NCI-H82 treated with DMSO at 0.1 percent for 48 hours (cell line): Measurements from ENCODE around the gene MAPT.

Source experiments
- DNase-seq: peaks from one replicate; lab custom pipeline; 2025; ENCODE audit not compliant: unreplicated experiment; lab: John Stamatoyannopoulos, UW

Gene MAPT

GRCh38 chr17:46026166-46027047 lies 132.1 kb downstream of the MAPT start:
- no peak for DNase-seq

GRCh38 chr17:46027048-46027975 lies 133.0 kb downstream of the MAPT start:
- no peak for DNase-seq

DNA sequence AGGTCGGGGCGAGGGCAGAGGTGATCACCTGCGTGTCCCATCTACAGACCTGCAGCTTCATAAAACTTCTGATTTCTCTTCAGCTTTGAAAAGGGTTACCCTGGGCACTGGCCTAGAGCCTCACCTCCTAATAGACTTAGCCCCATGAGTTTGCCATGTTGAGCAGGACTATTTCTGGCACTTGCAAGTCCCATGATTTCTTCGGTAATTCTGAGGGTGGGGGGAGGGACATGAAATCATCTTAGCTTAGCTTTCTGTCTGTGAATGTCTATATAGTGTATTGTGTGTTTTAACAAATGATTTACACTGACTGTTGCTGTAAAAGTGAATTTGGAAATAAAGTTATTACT lies 133.6 kb downstream of the MAPT start:
- DNase-seq: no peak

DNA sequence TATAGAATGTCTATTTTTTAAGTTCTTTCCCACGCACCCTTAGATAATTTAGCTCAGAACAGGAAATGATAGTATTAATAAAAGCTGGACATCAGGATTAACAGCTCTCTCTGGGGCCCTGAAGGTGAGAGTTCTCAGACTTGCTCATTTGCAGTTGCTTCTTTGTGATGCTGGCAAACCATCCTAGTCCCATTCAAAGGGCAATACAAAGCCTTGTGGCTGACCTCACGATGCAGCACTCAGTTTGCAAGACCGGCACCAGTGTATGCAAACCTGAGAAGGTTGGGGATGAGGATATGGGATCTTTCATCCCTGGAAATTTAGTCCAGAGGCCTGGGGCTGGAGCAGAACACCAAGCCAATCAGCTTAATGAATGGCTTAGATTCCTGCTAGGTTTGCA lies 134.0 kb downstream of the MAPT start:
- no peak for DNase-seq

GRCh38 chr17:46028981-46029565 lies 134.7 kb downstream of the MAPT start:
- no peak for DNase-seq

DNA sequence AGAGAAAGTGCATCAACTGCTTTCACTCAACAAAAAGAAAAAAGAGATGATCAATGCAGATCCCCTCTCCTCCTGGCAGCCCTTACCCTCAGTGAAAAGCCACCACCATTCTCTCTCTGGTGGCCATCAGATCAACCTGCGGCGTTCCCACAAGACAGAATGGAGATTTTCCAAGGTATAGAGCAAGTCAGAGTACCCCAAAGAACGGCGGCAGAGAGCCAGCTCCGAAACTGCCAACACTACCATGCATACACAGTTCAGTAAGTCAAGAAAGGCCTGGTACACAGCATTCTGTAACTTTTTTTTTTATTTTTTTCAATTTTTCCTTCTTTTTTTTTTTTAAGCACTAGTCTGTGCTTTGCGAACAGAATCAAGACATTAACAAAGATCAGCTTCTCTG lies 135.3 kb downstream of the MAPT start:
- no peak for DNase-seq

GRCh38 chr17:46030752-46031151 lies 136.4 kb downstream of the MAPT start:
- no peak for DNase-seq

- no peak for DNase-seq
Observed at GRCh38 chr17:46031440-46031839, 137.1 kb downstream of the MAPT start.

DNA sequence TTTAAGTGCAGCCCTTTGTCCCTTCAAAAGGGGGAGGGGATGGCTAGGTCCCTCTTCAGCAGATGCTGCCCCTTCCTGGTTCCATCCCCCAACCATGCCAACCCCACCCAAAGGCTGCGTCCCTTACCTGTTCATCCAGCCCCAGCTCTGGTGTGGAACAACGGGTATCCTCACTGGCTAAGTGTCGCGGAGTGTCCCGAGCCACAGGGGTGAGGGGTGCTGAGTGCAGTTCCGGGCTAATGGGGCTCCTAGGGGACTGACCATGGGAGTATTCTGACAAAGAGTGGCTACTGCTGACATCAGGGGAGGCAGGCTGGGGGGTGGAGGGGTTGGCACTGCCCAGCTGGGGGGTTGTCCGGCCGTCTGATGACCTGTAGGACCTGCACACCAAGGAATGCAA lies 137.6 kb downstream of the MAPT start:
- DNase-seq: no peak

- no peak for DNase-seq
Observed at GRCh38 chr17:46032909-46033308, 138.6 kb downstream of the MAPT start.

DNA sequence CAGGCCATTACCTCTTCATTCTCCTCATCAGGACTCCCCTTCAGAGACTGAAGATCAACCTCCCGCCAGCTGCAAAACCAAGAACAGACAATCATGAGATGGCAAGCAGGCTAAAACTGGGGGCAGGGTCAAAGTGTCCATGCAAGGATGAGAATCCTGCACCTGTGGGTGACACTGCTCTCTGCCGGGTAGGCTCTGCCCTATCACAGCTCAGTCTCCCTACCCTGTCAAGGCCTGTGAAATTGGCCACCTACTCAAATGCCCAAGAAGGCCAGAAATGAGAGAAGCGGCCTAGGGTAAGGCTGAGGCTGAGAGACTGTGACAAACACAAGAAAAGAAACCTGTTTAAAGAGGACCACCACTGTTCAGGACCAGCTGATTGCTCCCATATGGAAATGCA lies 139.0 kb downstream of the MAPT start:
- DNase-seq: no peak

DNA sequence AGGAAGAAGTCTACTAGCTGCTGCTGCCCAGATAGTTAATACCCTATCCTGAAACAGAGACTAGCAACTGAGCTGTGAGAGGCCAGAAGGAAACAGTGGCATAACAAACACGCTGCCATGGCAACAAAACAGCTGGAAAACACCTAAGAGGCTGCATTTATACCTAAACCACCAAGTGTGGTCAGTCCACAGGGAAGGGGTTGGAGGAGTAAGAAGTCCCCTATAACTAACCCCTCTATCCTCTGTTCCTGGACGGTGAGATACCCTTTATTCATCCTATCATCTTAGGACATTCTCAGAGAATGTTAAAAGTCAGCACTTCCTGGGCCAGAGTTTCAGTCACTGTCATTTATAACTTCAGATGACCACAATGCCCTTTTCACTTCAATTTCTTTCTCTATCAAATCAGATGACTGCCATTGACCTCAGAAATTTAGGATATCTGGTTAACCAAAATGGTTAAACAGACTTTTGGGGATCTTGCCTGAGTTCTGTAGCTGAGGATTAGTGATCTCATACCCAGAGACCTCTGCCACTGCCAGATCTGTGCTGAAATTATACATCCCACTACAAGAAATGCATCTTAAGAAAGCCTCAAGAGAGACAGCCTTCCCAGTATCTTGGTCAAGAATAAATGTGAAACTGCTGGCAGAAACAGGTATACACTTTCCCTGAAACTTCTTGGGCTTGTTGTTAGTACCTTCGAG lies 140.9 kb downstream of the MAPT start:
- DNase-seq: no peak

DNA sequence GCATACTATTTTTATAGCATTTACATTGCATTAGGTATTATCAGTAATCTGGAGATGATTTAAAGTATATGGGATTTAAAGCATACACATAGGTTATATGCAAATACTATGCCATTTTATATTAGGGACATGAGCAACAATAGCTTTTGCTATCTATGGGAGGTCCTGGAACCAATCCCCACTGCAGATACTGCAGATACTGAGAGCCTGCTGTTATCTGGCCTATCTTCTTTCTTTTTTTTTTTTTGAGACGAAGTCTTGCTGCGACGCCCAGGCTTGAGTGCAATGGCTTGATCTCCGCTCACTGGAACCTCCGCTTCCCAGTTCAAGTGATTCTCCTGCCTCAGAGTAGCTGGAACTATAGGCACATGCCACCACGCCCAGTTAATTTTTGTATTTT lies 142.1 kb downstream of the MAPT start:
- no peak for DNase-seq

- DNase-seq: no peak
Observed at GRCh38 chr17:46037722-46038255, 143.4 kb downstream of the MAPT start.

GRCh38 chr17:46038414-46038813 lies 144.1 kb downstream of the MAPT start:
- no peak for DNase-seq

DNA sequence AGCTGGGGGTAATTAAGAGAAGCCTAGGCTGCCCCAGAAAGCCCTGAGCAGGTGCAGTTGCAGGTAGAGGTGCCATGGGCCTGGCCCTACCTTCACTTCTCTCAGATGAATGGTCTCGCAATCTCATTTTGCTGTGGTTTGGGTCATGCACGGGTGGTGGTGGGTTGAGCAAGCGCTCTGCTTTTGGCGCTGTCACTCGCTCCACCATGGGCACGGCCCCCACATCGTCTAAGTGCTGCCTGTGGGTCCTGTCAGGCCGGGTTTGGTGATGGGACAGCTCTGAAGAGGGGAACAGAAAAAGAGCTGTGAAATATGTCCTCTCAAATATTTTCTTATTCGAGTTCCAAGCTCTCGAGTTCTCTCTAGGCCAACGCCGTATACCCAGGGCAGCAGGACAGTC lies 144.6 kb downstream of the MAPT start:
- DNase-seq: no peak

DNA sequence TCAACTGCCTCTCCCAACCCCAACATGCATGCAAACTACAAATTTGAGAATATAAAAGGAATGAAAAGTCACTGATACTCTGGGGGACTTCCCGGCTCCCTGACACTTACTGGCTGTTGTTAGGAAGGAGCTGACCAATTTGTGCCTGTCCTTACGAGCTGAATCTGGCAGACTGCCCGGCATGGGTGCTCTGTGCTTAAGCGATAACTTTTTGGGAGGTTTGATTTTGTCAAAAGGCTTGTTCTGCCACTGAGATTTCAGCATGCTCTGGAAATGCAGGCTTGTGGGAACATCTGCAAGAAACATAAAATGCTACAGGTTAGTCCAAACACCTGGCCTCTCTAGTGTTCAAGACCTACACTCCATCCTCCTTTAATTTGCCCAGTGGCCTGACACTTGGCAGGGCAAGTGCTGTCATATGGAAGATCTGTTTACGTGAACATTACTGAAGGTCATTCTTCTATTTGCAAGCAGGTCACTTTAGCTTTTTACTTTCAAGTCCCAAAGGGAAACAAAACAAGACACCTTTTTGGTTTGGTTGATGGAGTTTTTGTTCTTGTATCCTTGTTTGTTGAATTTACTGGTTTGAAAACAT lies 145.3 kb downstream of the MAPT start:
- no peak for DNase-seq

DNA sequence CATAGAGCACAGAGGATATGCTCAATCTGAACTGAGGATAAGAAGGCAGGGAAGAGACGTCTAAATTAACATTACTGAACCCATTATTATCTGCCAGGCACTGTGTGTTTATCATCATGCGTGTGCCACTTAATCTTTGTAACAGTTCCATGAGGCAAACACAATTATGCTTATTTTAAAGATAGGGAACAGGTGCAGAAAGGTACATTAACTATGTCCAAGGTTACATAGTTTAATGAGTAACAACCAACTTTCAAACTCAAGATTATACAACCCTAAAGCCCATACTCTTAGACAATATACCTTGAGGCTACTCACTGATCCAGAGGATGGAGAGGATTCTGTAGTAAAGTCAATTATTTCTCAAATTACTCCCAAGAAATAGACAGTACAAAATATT lies 147.9 kb downstream of the MAPT start:
- no peak for DNase-seq

GRCh38 chr17:46042925-46043324 lies 148.6 kb downstream of the MAPT start:
- DNase-seq: no peak

- DNase-seq: no peak
Observed at GRCh38 chr17:46043606-46044005, 149.3 kb downstream of the MAPT start.
